Duodenal mucosa (tissue), 2 donors: ENCODE results near the gene AP1AR.
A peak's percentile ranks its signal among the peaks of the same experiment; 100 is the strongest.
"Not testable (repeated sequence)": the region's sequence is repeated elsewhere in the genome, so short reads cannot be mapped to it uniquely, and the experiment has no call there.

ENCODE experiments used
- H3K27ac ChIP-seq: one replicate; pipeline ENCODE4 v1.7.0; 2013; ENCODE audit warnings: low read depth, low read length
- H3K27me3 ChIP-seq, 2 donors: one replicate each; pipeline ENCODE4 v1.7.0; 2013; ENCODE audit warnings: low read length in 2 of 2, control low read depth in 1 of 2; ENCODE audit not compliant: insufficient read depth in 2 of 2, control insufficient read depth in 1 of 2
- H3K36me3 ChIP-seq, 2 donors: one replicate each; pipeline ENCODE4 v1.7.0; 2013; ENCODE audit warnings: low read length in 2 of 2, control low read depth in 1 of 2; ENCODE audit not compliant: insufficient read depth in 2 of 2, control insufficient read depth in 1 of 2
- H3K4me1 ChIP-seq, 2 donors: one replicate each; pipeline ENCODE4 v1.7.0; 2013; ENCODE audit warnings: low read length in 2 of 2, control low read depth in 1 of 2; ENCODE audit not compliant: insufficient read depth in 2 of 2, control insufficient read depth in 1 of 2
- H3K4me3 ChIP-seq, 2 donors: one replicate each; pipeline ENCODE4 v1.7.0; 2013; ENCODE audit warnings: low read length in 2 of 2, low read depth in 1 of 2
- H3K9ac ChIP-seq, 2 donors: one replicate each; pipeline ENCODE4 v1.7.0; 2013; ENCODE audit warnings: low read length in 2 of 2, low read depth in 1 of 2
- H3K9me3 ChIP-seq, 2 donors: one replicate each; pipeline ENCODE4 v1.7.0; 2013; ENCODE audit warnings: low read length in 2 of 2, control low read depth in 1 of 2; ENCODE audit not compliant: control insufficient read depth in 1 of 2

Gene AP1AR

GRCh38 chr4:112277705-112278448 lies 46.3 kb downstream of the AP1AR start:
- Histone ChIP-seq H3K27ac (no peak overlapping the region), H3K36me3 (peaks cover 2 to 19% of the 10 kb centered on the region in 2 donors), H3K9me3 (no peaks in the 10 kb centered on the region), H3K4me1 (peaks cover 0 to under 1% of the 10 kb centered on the region in 2 donors), H3K9ac (no peak overlapping the region), H3K27me3 (no peaks in the 10 kb centered on the region), H3K4me3 (no peak overlapping the region)

- H3K36me3 ChIP-seq = peaks cover 2 to 19% of the 10 kb centered on the region in 2 donors
- H3K9ac ChIP-seq = no peak overlapping the region
- H3K4me3 ChIP-seq = no peak overlapping the region
- no peaks in the 10 kb centered on the region for H3K9me3 ChIP-seq
- H3K4me1 ChIP-seq = peaks cover 3 to 12% of the 10 kb centered on the region in 2 donors
- no peaks in the 10 kb centered on the region for H3K27me3 ChIP-seq
- no peak overlapping the region for H3K27ac ChIP-seq
Measured at GRCh38 chr4:112279025-112279881, 47.7 kb downstream of the AP1AR start.

- Histone ChIP-seq H3K9me3 (no peaks in the 10 kb centered on the region), H3K9ac (no peak overlapping the region), H3K36me3 (peaks cover 2 to 17% of the 10 kb centered on the region in 2 donors), H3K4me1 (peaks cover 9 to 13% of the 10 kb centered on the region in 2 donors), H3K4me3 (no peak overlapping the region), H3K27ac (no peak overlapping the region), H3K27me3 (no peaks in the 10 kb centered on the region)
Measured at GRCh38 chr4:112279882-112280315, 48.3 kb downstream of the AP1AR start.

GRCh38 chr4:112280386-112281056 lies 48.9 kb downstream of the AP1AR start:
- Histone ChIP-seq H3K9me3 (no peaks in the 10 kb centered on the region), H3K9ac (no peak overlapping the region), H3K4me3 (no peak overlapping the region), H3K36me3 (peaks cover 2 to 13% of the 10 kb centered on the region in 2 donors), H3K4me1 (peaks cover 11 to 13% of the 10 kb centered on the region in 2 donors), H3K27ac (no peak overlapping the region), H3K27me3 (no peaks in the 10 kb centered on the region)

GRCh38 chr4:112281895-112282398 lies 50.4 kb downstream of the AP1AR start:
- peaks cover 11 to 13% of the 10 kb centered on the region in 2 donors for H3K4me1 ChIP-seq

GRCh38 chr4:112282860-112283667 lies 51.5 kb downstream of the AP1AR start:
- Histone ChIP-seq H3K9ac (no peak overlapping the region), H3K9me3 (no peaks in the 10 kb centered on the region), H3K4me3 (peak overlapping the region in 1 of 2 donors; percentile 86), H3K27me3 (no peaks in the 10 kb centered on the region), H3K36me3 (peaks cover 0 to under 1% of the 10 kb centered on the region in 2 donors), H3K4me1 (peaks cover 11 to 13% of the 10 kb centered on the region in 2 donors), H3K27ac (no peak overlapping the region)

More at GRCh38 chr4:112281895-112282398, 50.4 kb downstream of the AP1AR start:
- H3K9me3 ChIP-seq, H3K27me3 ChIP-seq, H3K4me3 ChIP-seq, H3K9ac ChIP-seq, H3K27ac ChIP-seq, H3K36me3 ChIP-seq: not testable (repeated sequence)

GRCh38 chr4:112284166-112284565 lies 52.6 kb downstream of the AP1AR start:
- no peaks in the 10 kb centered on the region for H3K36me3 ChIP-seq
- H3K4me1 ChIP-seq = peaks cover 11 to 13% of the 10 kb centered on the region in 2 donors
- H3K27me3 ChIP-seq = no peaks in the 10 kb centered on the region
- H3K4me3 ChIP-seq = peak overlapping the region; percentile 86 to 89
- H3K27ac ChIP-seq = no peak overlapping the region
- H3K9me3 ChIP-seq = no peaks in the 10 kb centered on the region
- H3K9ac ChIP-seq = peak overlapping the region; percentile 69 to 84

- H3K9me3 ChIP-seq = no peaks in the 10 kb centered on the region
- peak overlapping the region; percentile 69 to 84 for H3K9ac ChIP-seq
- H3K4me1 ChIP-seq = peaks cover 11 to 13% of the 10 kb centered on the region in 2 donors
- peak overlapping the region; percentile 86 to 89 for H3K4me3 ChIP-seq
- no peaks in the 10 kb centered on the region for H3K27me3 ChIP-seq
- H3K27ac ChIP-seq = no peak overlapping the region
- no peaks in the 10 kb centered on the region for H3K36me3 ChIP-seq
Measured at GRCh38 chr4:112284662-112285411, 53.2 kb downstream of the AP1AR start.
